ENCODE measurements around the gene IGFBP2. TPM values are rescaled to one million over a fixed set of nuclear protein-coding genes. Genes with fewer than 3 reads are reported as not detected.

IGFBP2 gene
- total and polyA plus RNA-seq, 9 of the 15 experiments (the other 6 are each of a cell fraction or from before 2014, with no cell fraction given), result 0.93 TPM; not detected in 8

- in situ Hi-C loops (cut with MboI) (no loop called here), intact Hi-C loops (cut with micrococcal nuclease) (no loop called here)
- POLR2A ChIA-PET, result no interaction called here
- DNase-seq (ENCODE audit: extremely low read depth in 1 of 4, low spot score in 3 of 4) (no peak), ATAC-seq (no peak), FAIRE-seq (no peak)
- CTCF ChIA-PET (ENCODE audit: low intra/inter-chr PET ratio), result no interaction called here
- Histone ChIP-seq H3K9ac (ENCODE audit: insufficient read depth in 1 of 2, low read depth in 2 of 2, low read length in 2 of 2) (no peak overlapping the region), H3K27ac (ENCODE audit: extremely low read depth, low read depth, low read length) (no peak overlapping the region), H3K9me3 (replicated peaks; ENCODE audit: control insufficient read depth, insufficient read depth, low read depth, low read length) (no peaks in the 10 kb centered on the region; the same call in 1 of the 2 replicates), H3K36me3 (ENCODE audit: control insufficient read depth, insufficient read depth, low read length) (no peaks in the 10 kb centered on the region), H3K4me3 (no peak overlapping the region), H2AFZ (ENCODE audit: low read depth, low read length) (no peak overlapping the region), H3K79me2 (ENCODE audit: control insufficient read depth, insufficient read depth, low read length) (no peaks in the 10 kb centered on the region), H3K9me1 (ENCODE audit: control insufficient read depth, insufficient read depth, low read length) (no peaks in the 10 kb centered on the region), H3K4me2 (ENCODE audit: insufficient read depth, low read length) (no peak overlapping the region), H4K20me1 (replicated peaks; ENCODE audit: control insufficient read depth, insufficient read depth, low read length) (no peaks in the 10 kb centered on the region), H3K27me3 (ENCODE audit: control insufficient read depth in 2 of 2, insufficient read depth in 2 of 2, low read length in 2 of 2) (peaks cover 2 to 25% of the 10 kb centered on the region in 2 experiments; a peak in 3 of 5 replicates), H3K4me1 (replicated peaks in 1 of 2; ENCODE audit: control insufficient read depth in 2 of 2, insufficient read depth in 2 of 2, low read length in 2 of 2) (no peaks in the 10 kb centered on the region)
- 2% methylated on average over 5 of the region's 5 CpGs for WGBS (ENCODE audit: insufficient coverage, low coverage, missing lambda C conversion rate)
- TF ChIP-seq POU5F1 (IDR thresholded peaks at IDR 0.05; ENCODE audit: borderline replicate concordance, low read depth, low read length, partially characterized antibody) (no peak), XRCC4 (IDR thresholded peaks at IDR 0.05; ENCODE audit: extremely low read depth, insufficient read depth, insufficient read length) (no peak), CTBP1 (IDR thresholded peaks at IDR 0.05; ENCODE audit: borderline replicate concordance) (no peak), THRAP3 (IDR thresholded peaks at IDR 0.05; ENCODE audit: borderline replicate concordance) (no peak), ZNF133 (CRISPR knock-in tag; IDR thresholded peaks at IDR 0.05) (no peak), TCF7L2 (IDR thresholded peaks at IDR 0.05; ENCODE audit: low read depth, low read length) (no peak), PHF8 (IDR thresholded peaks at IDR 0.05; ENCODE audit: borderline replicate concordance, low read length) (no peak), TCF3 (CRISPR knock-in tag; IDR thresholded peaks at IDR 0.05) (no peak), EZH2 (IDR thresholded peaks at IDR 0.05; ENCODE audit: borderline replicate concordance, low read depth, low read length) (no peak), ZNF280B (CRISPR knock-in tag; IDR thresholded peaks at IDR 0.05) (no peak), HLTF (IDR thresholded peaks at IDR 0.05) (no peak), THAP12 (CRISPR knock-in tag; IDR thresholded peaks at IDR 0.05) (no peak), CBFA2T3 (IDR thresholded peaks at IDR 0.05) (no peak), EGR1 (conservative IDR thresholded peaks at IDR 0.05) (no peak), ZNF830 (CRISPR knock-in tag; IDR thresholded peaks at IDR 0.05) (no peak), BRF2 (IDR thresholded peaks at IDR 0.05; ENCODE audit: borderline replicate concordance, insufficient read depth, insufficient read length) (no peak), RBBP5 (IDR thresholded peaks at IDR 0.05; ENCODE audit: borderline replicate concordance, insufficient read depth, low read length, poor library complexity, severe bottlenecking) (no peak)
- no TSS peak for BruUV-seq (replicated peaks)
These were observed 16.4 kb downstream of the IGFBP2 start for GRCh38 chr2:216649574-216649973.
